IMR-90 (cell line): Measurements from ENCODE around the gene FOXO1. TPM values are rescaled to one million over a fixed set of nuclear protein-coding genes. Genes with fewer than 3 reads are reported as not detected.

Source experiments
- ATAC-seq: fragments of 200-7000 bp; cut with Tn5 transposase; 2 replicates; pipeline ENCODE4 v1.9.1; 2020; ENCODE audit warnings: low read depth, mild to moderate bottlenecking, moderate library complexity
- BruUV-seq: library from RNA; stranded (reverse); fragments of 400-500 nt; replicated peaks from 2 replicates; lab custom pipeline; 2021; lab: Mats Ljungman, UMichigan
- CTCF ChIA-PET: fragments of 300-600 bp; formaldehyde crosslinking; extraction: SDS; loops from one replicate; lab custom pipeline; 2021; ENCODE audit warnings: antibody characterized with exemption; lab: Yijun Ruan, JAX
- POLR2A ChIA-PET: fragments of 300-600 bp; sonication (Branson Sonifier 250); formaldehyde crosslinking; loops from one replicate; lab custom pipeline; 2022; ENCODE audit warnings: antibody characterized with exemption; ENCODE audit not compliant: unreplicated experiment; lab: Charles Lee
- DNase-seq: peaks from one replicate; pipeline ENCODE4 v3.0.0; 2013
- H2AFZ ChIP-seq: replicated peaks from 2 replicates; pipeline ENCODE3; 2013; ENCODE audit warnings: low read length, mild to moderate bottlenecking; ENCODE audit not compliant: poor library complexity
- H2AK5ac ChIP-seq: 2 replicates; pipeline ENCODE4 v1.6.1; 2013; ENCODE audit warnings: low read depth, low read length, inconsistent platforms
- H2AK9ac ChIP-seq: replicated peaks from 2 replicates; pipeline ENCODE3; 2013; ENCODE audit warnings: mild to moderate bottlenecking, low read depth, low read length, moderate library complexity; ENCODE audit not compliant: poor library complexity
- H2BK120ac ChIP-seq: 2 replicates; pipeline ENCODE4 v1.6.1; 2013; ENCODE audit warnings: low read depth, low read length, inconsistent platforms
- H2BK15ac ChIP-seq: 3 replicates; pipeline ENCODE4 v1.6.1; 2013; ENCODE audit warnings: low read depth, low read length, inconsistent platforms
- H2BK20ac ChIP-seq: 2 replicates; pipeline ENCODE4 v1.6.1; 2013; ENCODE audit warnings: low read depth, mild to moderate bottlenecking, inconsistent platforms, low read length, moderate library complexity
- H2BK5ac ChIP-seq: 2 replicates; pipeline ENCODE4 v1.6.1; 2013; ENCODE audit warnings: mild to moderate bottlenecking, low read depth, low read length, inconsistent platforms; ENCODE audit not compliant: poor library complexity, severe bottlenecking
- H3K14ac ChIP-seq: replicated peaks from 2 replicates; pipeline ENCODE4 v1.6.1; 2013; ENCODE audit warnings: low read depth, low read length, inconsistent platforms
- H3K18ac ChIP-seq: 2 replicates; pipeline ENCODE4 v1.6.1; 2013; ENCODE audit warnings: low read depth, low read length, control low read depth
- H3K23ac ChIP-seq: 2 replicates; pipeline ENCODE4 v1.6.1; 2013; ENCODE audit warnings: low read depth, low read length, inconsistent platforms
- H3K27ac ChIP-seq: 2 replicates; pipeline ENCODE4 v1.5.1; 2013; ENCODE audit warnings: mild to moderate bottlenecking, control low read depth, low read length; ENCODE audit not compliant: insufficient read depth
- H3K27me3 ChIP-seq: 2 replicates; pipeline ENCODE4 v1.6.1; 2013; ENCODE audit warnings: low read length; ENCODE audit not compliant: control insufficient read depth, insufficient read depth
- H3K36me3 ChIP-seq: 2 replicates; pipeline ENCODE4 v1.6.1; 2013; ENCODE audit warnings: low read length, mixed read lengths; ENCODE audit not compliant: control insufficient read depth, insufficient read depth
- H3K4ac ChIP-seq: 2 replicates; pipeline ENCODE4 v1.6.1; 2013; ENCODE audit warnings: low read depth, low read length, inconsistent platforms
- H3K4me1 ChIP-seq: 2 replicates; pipeline ENCODE4 v1.6.1; 2013; ENCODE audit warnings: low read length, mixed read lengths; ENCODE audit not compliant: control insufficient read depth, insufficient read depth
- H3K4me2 ChIP-seq: 2 replicates; pipeline ENCODE4 v1.6.1; 2013; ENCODE audit warnings: low read depth, mild to moderate bottlenecking, control low read depth, low read length, moderate library complexity
- H3K4me3 ChIP-seq: 2 replicates; pipeline ENCODE4 v1.5.1; 2013; ENCODE audit warnings: low read depth, mild to moderate bottlenecking, control low read depth, low read length, moderate library complexity; ENCODE audit not compliant: insufficient read depth
- H3K56ac ChIP-seq: 2 replicates; pipeline ENCODE4 v1.6.1; 2013; ENCODE audit warnings: low read length, inconsistent platforms; ENCODE audit not compliant: insufficient read depth; ENCODE audit errors: extremely low read depth
- H3K79me1 ChIP-seq, 2 experiments: 2 replicates each; pipeline ENCODE4 v1.6.1; 2013; ENCODE audit warnings: low read length in 2 of 2, inconsistent platforms in 1 of 2, low read depth in 1 of 2
- H3K9ac ChIP-seq: 2 replicates; pipeline ENCODE4 v1.6.1; 2013; ENCODE audit warnings: low read depth, low read length, control low read depth
- H3K9me1 ChIP-seq: 2 replicates; pipeline ENCODE4 v1.6.1; 2013; ENCODE audit warnings: low read length, inconsistent platforms; ENCODE audit not compliant: insufficient read depth
- H3K9me3 ChIP-seq: 2 replicates; pipeline ENCODE4 v1.6.1; 2013; ENCODE audit warnings: low read length; ENCODE audit not compliant: control insufficient read depth, insufficient read depth
- H4K20me1 ChIP-seq: 2 replicates; pipeline ENCODE4 v1.6.1; 2013; ENCODE audit warnings: low read length, inconsistent platforms; ENCODE audit not compliant: insufficient read depth
- H4K5ac ChIP-seq: 2 replicates; pipeline ENCODE4 v1.6.1; 2013; ENCODE audit warnings: mild to moderate bottlenecking, low read depth, low read length, control low read depth
- H4K8ac ChIP-seq, 2 experiments: 2 replicates each; pipeline ENCODE4 v1.6.1; 2013; ENCODE audit warnings: low read depth in 2 of 2, low read length in 2 of 2, control low read depth in 1 of 2, inconsistent platforms in 1 of 2
- H4K91ac ChIP-seq: 2 replicates; pipeline ENCODE4 v1.6.1; 2013; ENCODE audit warnings: low read depth, low read length, inconsistent platforms; ENCODE audit not compliant: insufficient read depth
- BHLHE40 ChIP-seq: fragments of 150-350 bp; IDR thresholded peaks from 2 replicates; pipeline ENCODE4 v1.6.1; 2016; ENCODE audit warnings: mild to moderate bottlenecking, low read depth, low read length
- CEBPB ChIP-seq: IDR thresholded peaks from 2 replicates; pipeline ENCODE4 v1.6.1; 2012; ENCODE audit warnings: low read depth, low read length, improper control_type of control experiment
- FOS ChIP-seq: fragments of 150-350 bp; IDR thresholded peaks from 2 replicates; pipeline ENCODE4 v1.6.1; 2016; ENCODE audit warnings: low read depth, low read length
- MAFK ChIP-seq: IDR thresholded peaks from 2 replicates; pipeline ENCODE4 v1.6.1; 2012; ENCODE audit warnings: low read depth, low read length, improper control_type of control experiment
- MAZ ChIP-seq: IDR thresholded peaks from 2 replicates; pipeline ENCODE4 v1.6.1; 2012; ENCODE audit warnings: low read depth, mild to moderate bottlenecking, low read length, improper control_type of control experiment, moderate library complexity, borderline replicate concordance
- MXI1 ChIP-seq: IDR thresholded peaks from 2 replicates; pipeline ENCODE4 v1.6.1; 2012; ENCODE audit warnings: low read depth, mild to moderate bottlenecking, low read length, moderate library complexity, borderline replicate concordance
- NFE2L2 ChIP-seq: fragments of 150-350 bp; IDR thresholded peaks from 2 replicates; pipeline ENCODE4 v1.6.1; 2016; ENCODE audit warnings: low read depth, mild to moderate bottlenecking, low read length
- POLR2A ChIP-seq: IDR thresholded peaks from 2 replicates; pipeline ENCODE4 v1.6.1; 2012; ENCODE audit warnings: mild to moderate bottlenecking, low read depth, low read length
- RCOR1 ChIP-seq: IDR thresholded peaks from 2 replicates; pipeline ENCODE4 v1.6.1; 2012; ENCODE audit warnings: mild to moderate bottlenecking, low read length, improper control_type of control experiment; ENCODE audit not compliant: insufficient replicate concordance
- RFX5 ChIP-seq: IDR thresholded peaks from 2 replicates; pipeline ENCODE4 v1.8.0; 2012; ENCODE audit warnings: low read depth, mild to moderate bottlenecking, low read length, moderate library complexity
- SMC3 ChIP-seq: fragments of 150-350 bp; IDR thresholded peaks from 2 replicates; pipeline ENCODE4 v1.6.1; 2016; ENCODE audit warnings: low read depth, mild to moderate bottlenecking, antibody characterized with exemption, low read length, moderate library complexity
- WGBS, 2 experiments: methylation state at CpG; one replicate each; pipeline versions ENCODE4 v1.1.5 to v1.1.7; 2013; ENCODE audit warnings: missing lambda C conversion rate in 2 of 2; ENCODE audit not compliant: insufficient read length in 1 of 2; ENCODE audit errors: extremely low coverage in 2 of 2; 5-methylcytosine and 5-hydroxymethylcytosine counted together
- dilution Hi-C: fragments of 300-500 bp; cut with HindIII; formaldehyde crosslinking; loops from one replicate; pipeline ENCODE4 v1.14.3; 2018; ENCODE audit warnings: low sequenced_read_pairs; ENCODE audit not compliant: unreplicated experiment
- in situ Hi-C: fragments of 300-500 bp; cut with MboI; formaldehyde crosslinking; loops from 3 replicates; pipeline ENCODE4 v1.14.3; 2019; ENCODE audit warnings: low sequenced_read_pairs, inconsistent platforms, mixed read lengths
- intact Hi-C: fragments of 100-400 bp; cut with micrococcal nuclease; formaldehyde crosslinking; loops from 2 replicates; pipeline ENCODE4 v1.10.0; 2022
- polyA plus RNA-seq, 3 experiments: library from polyadenylated mRNA; depleted of rRNA; stranded (reverse); fragments of >200 nt; gene quantifications; 2 replicates each; pipeline ENCODE4 v1.2.3, GENCODE V29; 2012; ENCODE audit warnings: low replicate concordance in 1 of 3
- total RNA-seq: library from RNA; depleted of rRNA; stranded (reverse); fragments of >200 nt; gene quantifications from 2 replicates; pipeline ENCODE4 v1.2.3, GENCODE V29; 2012
- TF ChIP-seq, protein P1 (sequence below): conservative IDR thresholded peaks from 2 replicates; pipeline ENCODE4 v1.5.1; 2012; ENCODE audit warnings: mild to moderate bottlenecking, low read depth, low read length, improper control_type of control experiment
- TF ChIP-seq, protein P2 (sequence below): fragments of 150-350 bp; IDR thresholded peaks from 2 replicates; pipeline ENCODE4 v1.6.1; 2017; ENCODE audit warnings: mild to moderate bottlenecking, antibody characterized with exemption, low read length, low read depth
- TF ChIP-seq, protein P3 (sequence below): fragments of 150-350 bp; IDR thresholded peaks from 2 replicates; pipeline ENCODE4 v1.6.1; 2016; ENCODE audit warnings: low read depth, mild to moderate bottlenecking, low read length, moderate library complexity, borderline replicate concordance

FOXO1 gene
- total and polyA plus RNA-seq, 2 of the 4 experiments (the other 2 are of a cell fraction): 0.12 to 0.18 TPM

DNA sequence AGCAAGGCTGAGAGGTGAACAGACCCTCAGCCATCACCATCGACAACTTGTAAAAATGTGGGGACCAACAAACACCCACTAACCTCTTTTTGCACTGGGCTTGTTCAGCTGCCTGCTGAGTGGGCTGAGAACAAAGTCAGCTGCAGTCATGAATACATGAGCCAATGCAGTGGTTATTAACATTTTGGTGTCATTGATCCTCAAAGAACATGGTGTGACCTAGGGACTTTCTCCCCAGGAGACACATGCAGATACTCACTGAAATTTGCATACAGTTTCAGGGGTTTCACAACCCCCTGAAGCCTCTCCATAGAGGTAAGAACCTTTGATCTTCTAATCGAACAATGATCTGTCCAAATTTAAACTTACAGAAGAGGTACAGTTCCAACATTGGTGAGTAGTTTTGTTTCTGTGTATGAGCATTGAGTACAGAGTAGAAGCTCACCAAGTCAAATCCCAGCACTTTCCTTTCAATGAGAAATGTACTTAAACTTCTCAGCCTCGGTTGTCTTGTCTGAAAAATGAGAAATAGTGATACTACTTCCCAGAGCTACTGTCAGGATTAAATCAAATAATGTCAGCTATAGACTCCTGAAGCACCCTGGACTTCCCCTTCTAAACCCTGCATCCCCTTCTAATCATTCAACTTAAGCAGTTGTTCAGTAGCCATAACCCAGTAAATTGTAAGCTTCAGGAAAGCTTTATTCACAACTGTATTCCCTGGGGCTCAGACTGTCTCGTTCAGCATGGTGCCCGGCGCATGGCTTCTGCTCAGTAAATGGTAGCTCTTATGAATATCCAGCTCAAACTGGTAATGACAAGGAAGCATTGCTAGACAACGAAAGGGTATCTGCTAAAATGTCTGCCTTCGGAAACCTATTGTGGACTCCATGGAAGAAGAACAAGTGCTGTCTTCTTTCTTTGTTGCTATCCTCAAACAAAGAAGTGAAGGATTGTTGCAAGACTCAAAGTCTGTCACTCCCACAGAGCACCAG, 148.7 kb downstream of the FOXO1 start:
- Histone ChIP-seq H3K23ac (no peak overlapping the region), H3K56ac (no peak overlapping the region), H3K14ac (no peak overlapping the region), H3K27ac (no peak overlapping the region), H3K9me1 (no peaks in the 10 kb centered on the region), H3K4me1 (no peaks in the 10 kb centered on the region), H3K4me3 (no peak overlapping the region), H4K91ac (no peak overlapping the region), H4K20me1 (no peaks in the 10 kb centered on the region), H3K9ac (no peak overlapping the region), H2BK120ac (no peak overlapping the region), H3K4me2 (no peak overlapping the region), H4K5ac (no peak overlapping the region), H2BK5ac (no peak overlapping the region), H2BK15ac (no peak overlapping the region), H3K18ac (no peak overlapping the region), H3K79me1 (no peaks in the 10 kb centered on the region), H3K4ac (no peak overlapping the region), H2AK9ac (no peak overlapping the region), H2AFZ (no peak overlapping the region), H3K27me3 (0 out of 2 replicates have a peak, but pooled peaks cover 1% of the 10 kb centered on the region), H2AK5ac (no peak overlapping the region), H2BK20ac (no peak overlapping the region), H3K36me3 (no peaks in the 10 kb centered on the region), H3K9me3 (no peaks in the 10 kb centered on the region), H4K8ac (no peak overlapping the region)
- dilution Hi-C loops (no loop called here), intact Hi-C loops (no loop called here), in situ Hi-C loops (no loop called here)
- CTCF ChIA-PET: no interaction called here
- DNase-seq: no peak
- POLR2A ChIA-PET: no interaction called here
- no TSS peak for BruUV-seq
- ATAC-seq: no peak
- no CpG with 5 or more reads among the region's 8 CpGs for WGBS, 2 experiments
- TF ChIP-seq MAZ (no peak), FOS (no peak), CEBPB (no peak), BHLHE40 (no peak), MXI1 (no peak), NFE2L2 (no peak), SMC3 (no peak), POLR2A (no peak), MAFK (no peak), RFX5 (no peak), RCOR1 (no peak)
- TF ChIP-seq, protein P1, sequence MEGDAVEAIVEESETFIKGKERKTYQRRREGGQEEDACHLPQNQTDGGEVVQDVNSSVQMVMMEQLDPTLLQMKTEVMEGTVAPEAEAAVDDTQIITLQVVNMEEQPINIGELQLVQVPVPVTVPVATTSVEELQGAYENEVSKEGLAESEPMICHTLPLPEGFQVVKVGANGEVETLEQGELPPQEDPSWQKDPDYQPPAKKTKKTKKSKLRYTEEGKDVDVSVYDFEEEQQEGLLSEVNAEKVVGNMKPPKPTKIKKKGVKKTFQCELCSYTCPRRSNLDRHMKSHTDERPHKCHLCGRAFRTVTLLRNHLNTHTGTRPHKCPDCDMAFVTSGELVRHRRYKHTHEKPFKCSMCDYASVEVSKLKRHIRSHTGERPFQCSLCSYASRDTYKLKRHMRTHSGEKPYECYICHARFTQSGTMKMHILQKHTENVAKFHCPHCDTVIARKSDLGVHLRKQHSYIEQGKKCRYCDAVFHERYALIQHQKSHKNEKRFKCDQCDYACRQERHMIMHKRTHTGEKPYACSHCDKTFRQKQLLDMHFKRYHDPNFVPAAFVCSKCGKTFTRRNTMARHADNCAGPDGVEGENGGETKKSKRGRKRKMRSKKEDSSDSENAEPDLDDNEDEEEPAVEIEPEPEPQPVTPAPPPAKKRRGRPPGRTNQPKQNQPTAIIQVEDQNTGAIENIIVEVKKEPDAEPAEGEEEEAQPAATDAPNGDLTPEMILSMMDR: no peak
- TF ChIP-seq, protein P2, sequence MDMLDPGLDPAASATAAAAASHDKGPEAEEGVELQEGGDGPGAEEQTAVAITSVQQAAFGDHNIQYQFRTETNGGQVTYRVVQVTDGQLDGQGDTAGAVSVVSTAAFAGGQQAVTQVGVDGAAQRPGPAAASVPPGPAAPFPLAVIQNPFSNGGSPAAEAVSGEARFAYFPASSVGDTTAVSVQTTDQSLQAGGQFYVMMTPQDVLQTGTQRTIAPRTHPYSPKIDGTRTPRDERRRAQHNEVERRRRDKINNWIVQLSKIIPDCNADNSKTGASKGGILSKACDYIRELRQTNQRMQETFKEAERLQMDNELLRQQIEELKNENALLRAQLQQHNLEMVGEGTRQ: no peak
- TF ChIP-seq, protein P3, sequence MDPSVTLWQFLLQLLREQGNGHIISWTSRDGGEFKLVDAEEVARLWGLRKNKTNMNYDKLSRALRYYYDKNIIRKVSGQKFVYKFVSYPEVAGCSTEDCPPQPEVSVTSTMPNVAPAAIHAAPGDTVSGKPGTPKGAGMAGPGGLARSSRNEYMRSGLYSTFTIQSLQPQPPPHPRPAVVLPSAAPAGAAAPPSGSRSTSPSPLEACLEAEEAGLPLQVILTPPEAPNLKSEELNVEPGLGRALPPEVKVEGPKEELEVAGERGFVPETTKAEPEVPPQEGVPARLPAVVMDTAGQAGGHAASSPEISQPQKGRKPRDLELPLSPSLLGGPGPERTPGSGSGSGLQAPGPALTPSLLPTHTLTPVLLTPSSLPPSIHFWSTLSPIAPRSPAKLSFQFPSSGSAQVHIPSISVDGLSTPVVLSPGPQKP: no peak
